K562 (cell line): ENCODE data around the gene ADGRG4.

Source experiments
- ZNF444 ChIP-seq: fragments of 250-450 bp; sonication (Bioruptor Pico); IDR thresholded peaks from 2 replicates; pipeline ENCODE4 v1.4.0; 2020; ENCODE audit warnings: mild to moderate bottlenecking, moderate library complexity
- TF ChIP-seq, protein P1 (sequence below), 3 experiments: IDR thresholded peaks in 2 of 3; conservative IDR thresholded peaks in 1 of 3; 2 replicates each; pipeline ENCODE4 v1.5.1; 2011 to 2012; ENCODE audit warnings: low read length in 3 of 3, mild to moderate bottlenecking in 3 of 3, control low read depth in 2 of 3, improper control_type of control experiment in 1 of 3, inconsistent platforms in 1 of 3, low read depth in 1 of 3, mixed read lengths in 1 of 3, moderate library complexity in 1 of 3; ENCODE audit not compliant: insufficient read depth in 2 of 3

DNA sequence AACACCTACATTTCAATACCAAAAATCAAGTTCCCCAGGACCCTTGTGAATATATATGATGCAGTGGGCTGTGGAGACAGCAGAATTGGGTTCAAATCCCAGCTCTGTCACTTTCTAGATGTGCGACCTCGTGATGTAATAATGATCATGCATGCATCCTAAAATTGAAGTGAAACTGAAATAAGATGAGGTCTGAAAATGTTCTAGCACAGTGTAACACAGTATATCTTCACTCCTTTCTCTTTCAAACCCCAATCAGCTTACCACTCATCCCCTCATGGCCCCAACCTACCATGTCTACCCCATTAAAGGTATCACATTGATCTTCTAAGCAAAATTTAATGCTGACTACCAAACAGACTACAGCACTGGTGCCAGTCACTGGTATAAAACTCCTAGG is 117.0 kb downstream of the ADGRG4 start:
- no peak for TF ChIP-seq ZNF444 (CRISPR knock-in tag)
- TF ChIP-seq, protein P1, sequence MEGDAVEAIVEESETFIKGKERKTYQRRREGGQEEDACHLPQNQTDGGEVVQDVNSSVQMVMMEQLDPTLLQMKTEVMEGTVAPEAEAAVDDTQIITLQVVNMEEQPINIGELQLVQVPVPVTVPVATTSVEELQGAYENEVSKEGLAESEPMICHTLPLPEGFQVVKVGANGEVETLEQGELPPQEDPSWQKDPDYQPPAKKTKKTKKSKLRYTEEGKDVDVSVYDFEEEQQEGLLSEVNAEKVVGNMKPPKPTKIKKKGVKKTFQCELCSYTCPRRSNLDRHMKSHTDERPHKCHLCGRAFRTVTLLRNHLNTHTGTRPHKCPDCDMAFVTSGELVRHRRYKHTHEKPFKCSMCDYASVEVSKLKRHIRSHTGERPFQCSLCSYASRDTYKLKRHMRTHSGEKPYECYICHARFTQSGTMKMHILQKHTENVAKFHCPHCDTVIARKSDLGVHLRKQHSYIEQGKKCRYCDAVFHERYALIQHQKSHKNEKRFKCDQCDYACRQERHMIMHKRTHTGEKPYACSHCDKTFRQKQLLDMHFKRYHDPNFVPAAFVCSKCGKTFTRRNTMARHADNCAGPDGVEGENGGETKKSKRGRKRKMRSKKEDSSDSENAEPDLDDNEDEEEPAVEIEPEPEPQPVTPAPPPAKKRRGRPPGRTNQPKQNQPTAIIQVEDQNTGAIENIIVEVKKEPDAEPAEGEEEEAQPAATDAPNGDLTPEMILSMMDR (IDR thresholded peaks at IDR 0.05 in 2 of 3, conservative IDR thresholded peaks at IDR 0.05 in 1 of 3; ENCODE audit: insufficient read depth in 2 of 3, low read depth in 1 of 3, low read length in 3 of 3): no peak
